GM18861 (cell line): ENCODE measurements around the gene IGF2R.
"Not testable (repeated sequence)": the region's sequence is repeated elsewhere in the genome, so short reads cannot be mapped to it uniquely, and the experiment has no call there.

Experiments
- ATAC-seq: cut with Tn5 transposase; IDR thresholded peaks from one replicate; pipeline ENCODE4 v1.9.1; 2021; ENCODE audit not compliant: unreplicated experiment

Gene IGF2R

GRCh38 chr6:160092602-160093001 is 123.7 kb downstream of the IGF2R start:
- no peak for ATAC-seq

- no peak for ATAC-seq
These were observed 124.2 kb downstream of the IGF2R start for GRCh38 chr6:160093061-160093460.

- no peak for ATAC-seq
These were observed 125.1 kb downstream of the IGF2R start for GRCh38 chr6:160093946-160094345.

DNA sequence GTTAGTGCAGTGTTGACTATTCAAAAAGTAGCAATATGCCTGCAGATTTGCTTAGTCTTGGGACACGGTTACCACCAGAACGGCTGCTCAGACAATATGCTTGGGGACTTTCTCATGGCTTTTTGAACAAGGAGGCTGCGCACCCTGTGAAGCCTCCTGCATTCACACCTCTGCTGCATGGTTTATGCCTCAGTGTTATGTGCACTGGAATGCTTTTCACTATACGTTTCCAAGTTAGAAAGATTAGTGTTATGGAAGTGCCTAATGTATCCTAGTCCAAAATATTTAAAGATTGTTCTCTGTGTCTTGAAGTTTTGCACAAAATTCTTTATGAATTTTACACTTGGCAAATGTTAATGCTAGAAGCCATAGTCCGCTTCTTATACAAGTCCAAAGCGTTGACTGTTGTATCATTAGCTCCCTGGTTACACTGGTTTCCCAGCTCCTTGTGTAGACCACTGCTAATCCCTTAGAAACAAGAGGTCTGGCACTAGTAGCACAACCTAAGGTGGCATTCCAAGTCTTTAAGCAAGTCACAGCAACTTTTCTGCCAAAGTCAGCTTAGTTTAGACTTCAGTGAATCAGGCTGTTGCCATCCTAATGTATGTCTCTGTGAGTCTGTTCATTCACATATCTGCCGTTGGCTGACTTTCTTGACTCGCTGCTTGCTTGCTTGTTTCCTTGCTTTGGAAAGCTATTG is 126.4 kb downstream of the IGF2R start:
- no peak for ATAC-seq

- ATAC-seq: no peak
These were observed 132.7 kb downstream of the IGF2R start for GRCh38 chr6:160101277-160102205.

GRCh38 chr6:160102399-160102798 is 133.5 kb downstream of the IGF2R start:
- no peak for ATAC-seq

DNA sequence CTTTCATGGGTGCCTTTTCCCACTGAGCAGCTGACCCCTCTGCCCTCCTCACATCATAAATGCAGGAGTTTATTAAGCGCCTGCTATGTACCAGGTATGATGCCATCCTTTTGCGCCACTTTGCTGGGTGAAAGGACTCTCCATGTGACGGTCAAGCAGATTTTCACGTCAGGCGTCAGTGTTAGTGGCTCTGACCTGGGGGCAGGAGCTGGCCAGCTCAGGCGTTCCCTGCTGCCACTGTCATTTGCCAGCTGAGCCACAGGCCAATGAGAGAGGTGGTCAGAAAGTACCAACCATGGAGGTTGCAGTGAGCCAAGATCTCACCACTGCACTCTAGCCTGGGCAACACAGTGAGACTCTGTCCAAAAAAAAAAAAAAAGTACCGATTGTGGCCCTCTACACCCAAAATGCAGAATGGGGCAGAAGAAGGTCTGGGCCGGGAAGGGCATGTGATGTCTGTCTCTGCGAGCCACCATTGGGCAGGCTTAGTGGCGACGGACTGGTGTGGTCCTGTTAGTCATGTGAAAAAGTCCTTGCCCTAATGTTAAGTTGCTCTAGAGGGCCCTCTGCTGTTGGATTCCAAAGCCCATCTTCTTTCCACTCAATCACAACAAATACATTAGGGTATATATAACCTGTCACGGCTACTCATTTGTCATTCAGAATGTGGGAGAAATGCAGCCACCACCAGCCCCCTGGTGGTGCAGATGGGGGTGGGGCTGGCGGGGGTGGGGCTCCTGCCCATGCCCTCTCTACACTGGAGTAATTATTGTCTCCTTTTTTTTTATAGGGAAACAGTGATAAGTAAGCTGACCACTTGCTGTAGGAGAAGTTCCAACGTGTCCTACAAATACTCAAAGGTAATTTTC is 134.3 kb downstream of the IGF2R start:
- ATAC-seq: no peak

- no peak for ATAC-seq
These were observed 134.9 kb downstream of the IGF2R start for GRCh38 chr6:160103825-160104100.

DNA sequence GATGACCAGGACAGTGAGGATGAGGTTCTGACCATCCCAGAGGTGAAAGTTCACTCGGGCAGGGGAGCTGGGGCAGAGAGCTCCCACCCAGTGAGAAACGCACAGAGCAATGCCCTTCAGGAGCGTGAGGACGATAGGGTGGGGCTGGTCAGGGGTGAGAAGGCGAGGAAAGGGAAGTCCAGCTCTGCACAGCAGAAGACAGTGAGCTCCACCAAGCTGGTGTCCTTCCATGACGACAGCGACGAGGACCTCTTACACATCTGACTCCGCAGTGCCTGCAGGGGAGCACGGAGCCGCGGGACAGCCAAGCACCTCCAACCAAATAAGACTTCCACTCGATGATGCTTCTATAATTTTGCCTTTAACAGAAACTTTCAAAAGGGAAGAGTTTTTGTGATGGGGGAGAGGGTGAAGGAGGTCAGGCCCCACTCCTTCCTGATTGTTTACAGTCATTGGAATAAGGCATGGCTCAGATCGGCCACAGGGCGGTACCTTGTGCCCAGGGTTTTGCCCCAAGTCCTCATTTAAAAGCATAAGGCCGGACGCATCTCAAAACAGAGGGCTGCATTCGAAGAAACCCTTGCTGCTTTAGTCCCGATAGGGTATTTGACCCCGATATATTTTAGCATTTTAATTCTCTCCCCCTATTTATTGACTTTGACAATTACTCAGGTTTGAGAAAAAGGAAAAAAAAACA is 136.1 kb downstream of the IGF2R start:
- no peak for ATAC-seq

DNA sequence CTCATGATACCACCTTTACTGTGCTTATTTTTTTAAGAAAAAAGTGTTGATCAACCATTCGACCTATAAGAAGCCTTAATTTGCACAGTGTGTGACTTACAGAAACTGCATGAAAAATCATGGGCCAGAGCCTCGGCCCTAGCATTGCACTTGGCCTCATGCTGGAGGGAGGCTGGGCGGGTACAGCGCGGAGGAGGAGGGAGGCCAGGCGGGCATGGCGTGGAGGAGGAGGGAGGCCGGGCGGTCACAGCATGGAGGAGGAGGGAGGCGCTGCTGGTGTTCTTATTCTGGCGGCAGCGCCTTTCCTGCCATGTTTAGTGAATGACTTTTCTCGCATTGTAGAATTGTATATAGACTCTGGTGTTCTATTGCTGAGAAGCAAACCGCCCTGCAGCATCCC is 137.1 kb downstream of the IGF2R start:
- no peak for ATAC-seq

GRCh38 chr6:160106701-160107100 is 137.8 kb downstream of the IGF2R start:
- no peak for ATAC-seq

DNA sequence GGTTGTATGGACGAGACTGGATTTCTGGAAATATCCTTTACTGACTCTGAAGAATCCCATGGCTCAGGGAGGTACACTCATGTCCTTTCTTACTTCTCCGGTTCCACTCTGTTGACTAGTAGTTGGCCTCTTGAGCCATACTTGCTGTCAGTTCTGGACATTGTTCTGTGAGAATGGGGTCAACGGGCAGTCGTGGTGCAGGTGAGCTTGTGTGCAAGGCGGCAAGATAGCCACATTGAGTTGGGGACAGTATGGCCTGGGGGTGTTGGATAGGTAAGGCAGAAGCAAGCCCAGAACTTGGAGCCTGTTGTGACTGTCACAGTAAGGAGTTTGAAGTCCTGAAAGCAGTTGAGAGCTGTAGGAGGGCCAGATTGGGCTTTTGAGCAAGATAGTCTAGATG is 139.2 kb downstream of the IGF2R start:
- ATAC-seq: no peak

GRCh38 chr6:160110586-160111123 is 141.8 kb downstream of the IGF2R start:
- ATAC-seq: no peak

- no peak for ATAC-seq
These were observed 142.9 kb downstream of the IGF2R start for GRCh38 chr6:160111806-160112205.

GRCh38 chr6:160112628-160113299 is 143.9 kb downstream of the IGF2R start:
- ATAC-seq: no peak

- not testable (repeated sequence) for ATAC-seq
These were observed 145.7 kb downstream of the IGF2R start for GRCh38 chr6:160114536-160114935.

GRCh38 chr6:160115421-160115820 is 146.5 kb downstream of the IGF2R start:
- ATAC-seq: no peak

DNA sequence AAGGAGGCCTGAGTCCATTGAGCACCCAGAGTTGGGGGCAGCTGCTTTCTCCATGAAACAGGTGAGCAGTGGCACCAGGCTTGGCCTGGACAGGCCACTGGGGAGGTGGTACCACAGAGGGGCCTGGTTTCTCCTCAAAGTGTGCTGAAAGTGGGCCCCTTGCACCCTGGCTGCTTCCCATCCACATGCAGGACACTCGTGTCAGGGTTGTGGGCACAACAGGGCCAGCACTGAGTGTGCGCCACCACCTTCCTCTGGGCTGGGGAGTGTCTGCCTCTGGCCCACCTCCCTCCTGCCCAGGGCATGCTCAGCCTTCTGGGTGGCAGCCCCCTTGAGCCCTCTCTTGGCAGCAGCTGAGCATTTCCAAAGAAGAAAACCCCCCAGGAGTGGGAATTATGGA is 147.5 kb downstream of the IGF2R start:
- ATAC-seq: no peak

DNA sequence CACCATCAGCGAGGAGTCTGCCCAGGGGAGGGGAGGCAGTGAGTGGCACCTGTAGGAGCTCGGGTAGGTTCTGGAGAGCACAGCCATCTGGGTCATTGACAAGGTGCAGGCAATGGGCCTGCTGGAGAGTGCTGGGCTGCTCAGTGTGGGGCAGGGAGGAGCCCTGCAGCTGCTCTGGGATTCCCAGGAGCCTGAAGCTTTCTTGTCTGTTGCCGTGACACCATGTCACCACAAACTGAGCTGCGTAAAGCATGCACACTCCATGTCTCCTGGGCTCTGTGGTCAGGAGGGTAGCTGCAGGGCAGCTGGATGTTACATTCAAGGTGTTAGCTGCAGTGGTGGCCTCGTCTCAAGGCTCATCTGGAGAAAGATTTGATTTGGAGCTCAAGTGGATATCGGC is 148.3 kb downstream of the IGF2R start:
- ATAC-seq: no peak

GRCh38 chr6:160118620-160119229 is 149.8 kb downstream of the IGF2R start:
- no peak for ATAC-seq
